Smooth muscle cell (in vitro differentiated cells): ENCODE measurements around the gene C9orf43. TPM values are rescaled to one million over a fixed set of nuclear protein-coding genes. Genes with fewer than 3 reads are reported as not detected.

ENCODE experiments used
- DNase-seq: peaks from one replicate; lab custom pipeline; 2025; ENCODE audit not compliant: unreplicated experiment; lab: John Stamatoyannopoulos, UW
- H2AFZ ChIP-seq: fragments of 200-600 bp; sonication (generic); 2 replicates; pipeline ENCODE4 v1.6.0; 2016; ENCODE audit warnings: antibody characterized with exemption, low read depth, mild to moderate bottlenecking
- H3F3A ChIP-seq: fragments of 200-600 bp; sonication (generic); 2 replicates; pipeline ENCODE4 v1.6.0; 2017; ENCODE audit warnings: antibody characterized with exemption, low read depth
- H3K27ac ChIP-seq: fragments of 200-600 bp; sonication (generic); 2 replicates; pipeline ENCODE4 v1.5.1; 2016; ENCODE audit warnings: low read depth, mild to moderate bottlenecking
- H3K27me3 ChIP-seq: fragments of 200-600 bp; sonication (generic); 2 replicates; pipeline ENCODE4 v1.6.1; 2016; ENCODE audit warnings: low read depth, mild to moderate bottlenecking
- H3K36me3 ChIP-seq: fragments of 200-600 bp; sonication (generic); 2 replicates; pipeline ENCODE4 v1.5.1; 2016; ENCODE audit warnings: low read depth
- H3K4me1 ChIP-seq: fragments of 200-600 bp; sonication (generic); 2 replicates; pipeline ENCODE4 v1.5.1; 2016; ENCODE audit warnings: low read depth
- H3K4me2 ChIP-seq: fragments of 200-600 bp; sonication (generic); 2 replicates; pipeline ENCODE4 v1.6.0; 2016; ENCODE audit warnings: mild to moderate bottlenecking
- H3K4me3 ChIP-seq: fragments of 200-600 bp; sonication (generic); 2 replicates; pipeline ENCODE4 v1.5.1; 2016; ENCODE audit warnings: mild to moderate bottlenecking
- H3K79me2 ChIP-seq: fragments of 200-600 bp; sonication (generic); 2 replicates; pipeline ENCODE4 v1.6.0; 2016; ENCODE audit warnings: low read depth, mild to moderate bottlenecking
- H3K9ac ChIP-seq: fragments of 200-600 bp; sonication (generic); 2 replicates; pipeline ENCODE4 v1.6.0; 2016; ENCODE audit warnings: low read depth
- H3K9me3 ChIP-seq: fragments of 200-600 bp; sonication (generic); replicated peaks from 2 replicates; pipeline ENCODE4 v1.5.1; 2016; ENCODE audit warnings: low read depth
- H4K20me1 ChIP-seq: fragments of 200-600 bp; sonication (generic); 2 replicates; pipeline ENCODE4 v1.6.0; 2016; ENCODE audit warnings: low read depth
- CTCF ChIP-seq: fragments of 200-600 bp; sonication (generic); IDR thresholded peaks from 2 replicates; pipeline ENCODE4 v1.5.1; 2017; ENCODE audit warnings: borderline replicate concordance, mild to moderate bottlenecking, antibody characterized with exemption; ENCODE audit not compliant: insufficient read depth, poor library complexity, severe bottlenecking
- WGBS: methylation state at CpG from one replicate; pipeline ENCODE4 v1.1.7; 2016; ENCODE audit warnings: low lambda C conversion rate; 5-methylcytosine and 5-hydroxymethylcytosine counted together
- polyA plus RNA-seq: library from polyadenylated mRNA; unstranded; fragments of >200 nt; fragmentation: Nextera tagmentation; extraction: Ambion mirVana; gene quantifications from 2 replicates; pipeline ENCODE4 v1.2.1, GENCODE V29; 2016
- total RNA-seq: library from RNA; depleted of rRNA; stranded (reverse); fragments of >200 nt; gene quantifications from 2 replicates; pipeline ENCODE4 v1.2.3, GENCODE V29; 2014

The C9orf43 gene
- total and polyA plus RNA-seq, 2 experiments from 2014 or later: 2.0 TPM; not detected in 1

- Histone ChIP-seq H3K27ac (no peak overlapping the region), H3K79me2 (no peaks in the 10 kb centered on the region), H3K36me3 (no peaks in the 10 kb centered on the region), H3K9me3 (no peaks in the 10 kb centered on the region), H3K4me2 (no peak overlapping the region), H3F3A (peaks cover 4% of the 10 kb centered on the region), H3K27me3 (peaks cover 20% of the 10 kb centered on the region), H3K4me3 (no peak overlapping the region), H2AFZ (no peak overlapping the region), H3K9ac (no peak overlapping the region), H4K20me1 (no peaks in the 10 kb centered on the region), H3K4me1 (peaks cover 17% of the 10 kb centered on the region)
- WGBS: 98% methylated on average over 2 of the region's 2 CpGs
- no peak for TF ChIP-seq CTCF
- no peak for DNase-seq
These were observed 56.6 kb downstream of the C9orf43 start for GRCh38 chr9:113467183-113467582.

- Histone ChIP-seq H3K4me1 (peaks cover 6% of the 10 kb centered on the region), H2AFZ (no peak overlapping the region), H4K20me1 (no peaks in the 10 kb centered on the region), H3K79me2 (no peaks in the 10 kb centered on the region), H3K9ac (no peak overlapping the region), H3K36me3 (no peaks in the 10 kb centered on the region), H3K27me3 (peaks cover 5% of the 10 kb centered on the region), H3K4me2 (no peak overlapping the region), H3F3A (peaks cover 4% of the 10 kb centered on the region), H3K27ac (no peak overlapping the region), H3K9me3 (no peaks in the 10 kb centered on the region), H3K4me3 (no peak overlapping the region)
- WGBS: 77% methylated on average over 6 of the region's 6 CpGs
- no peak for DNase-seq
- no peak for TF ChIP-seq CTCF
These were observed 58.3 kb downstream of the C9orf43 start for GRCh38 chr9:113468716-113469448.

- no peak for TF ChIP-seq CTCF
- H3K27ac ChIP-seq: no peak overlapping the region
- H3K4me3 ChIP-seq: no peak overlapping the region
- DNase-seq: no peak
- no peaks in the 10 kb centered on the region for H3K36me3 ChIP-seq
- 85% methylated on average over 1 of the region's 1 CpG for WGBS
- H3K4me1 ChIP-seq: no peaks in the 10 kb centered on the region
- no peak overlapping the region for H2AFZ ChIP-seq
- H4K20me1 ChIP-seq: no peaks in the 10 kb centered on the region
- no peaks in the 10 kb centered on the region for H3K27me3 ChIP-seq
- H3F3A ChIP-seq: no peaks in the 10 kb centered on the region
- no peaks in the 10 kb centered on the region for H3K9me3 ChIP-seq
- H3K4me2 ChIP-seq: no peak overlapping the region
- H3K9ac ChIP-seq: no peak overlapping the region
- no peaks in the 10 kb centered on the region for H3K79me2 ChIP-seq
These were observed 60.6 kb downstream of the C9orf43 start for GRCh38 chr9:113471143-113471542.

GRCh38 chr9:113471566-113471965, 61.0 kb downstream of the C9orf43 start:
- H3K27me3 ChIP-seq: no peaks in the 10 kb centered on the region
- no peaks in the 10 kb centered on the region for H3K79me2 ChIP-seq
- no peak overlapping the region for H3K4me2 ChIP-seq
- no peak overlapping the region for H3K27ac ChIP-seq
- H3K4me1 ChIP-seq: no peaks in the 10 kb centered on the region
- no peak for TF ChIP-seq CTCF
- H4K20me1 ChIP-seq: no peaks in the 10 kb centered on the region
- DNase-seq: no peak
- H3K36me3 ChIP-seq: no peaks in the 10 kb centered on the region
- H3K9me3 ChIP-seq: no peaks in the 10 kb centered on the region
- no peak overlapping the region for H3K4me3 ChIP-seq
- WGBS: 74% methylated on average over 6 of the region's 6 CpGs
- no peak overlapping the region for H3K9ac ChIP-seq
- no peak overlapping the region for H2AFZ ChIP-seq
- H3F3A ChIP-seq: no peaks in the 10 kb centered on the region
